Fibroblast of skin of back (primary cell): Measurements from ENCODE around the gene ADCY6. TPM values are rescaled to one million over a fixed set of nuclear protein-coding genes. Genes with fewer than 3 reads are reported as not detected.

ENCODE experiments used
- DNase-seq: peaks from one replicate; pipeline ENCODE4 v3.0.0-alpha.2; 2013
- polyA plus RNA-seq, 2 experiments: library from polyadenylated mRNA; unstranded; fragments of 120-200 nt; gene quantifications; one replicate each; pipeline ENCODE4 v1.2.1, GENCODE V29; 2013; ENCODE audit not compliant: insufficient read length in 2 of 2

Gene ADCY6
- polyA plus RNA-seq (2013, experiment 1 of 2; ENCODE audit: insufficient read length), result 47.4 TPM
- polyA plus RNA-seq (2013, experiment 2 of 2; ENCODE audit: insufficient read length), result 52.0 TPM

DNA sequence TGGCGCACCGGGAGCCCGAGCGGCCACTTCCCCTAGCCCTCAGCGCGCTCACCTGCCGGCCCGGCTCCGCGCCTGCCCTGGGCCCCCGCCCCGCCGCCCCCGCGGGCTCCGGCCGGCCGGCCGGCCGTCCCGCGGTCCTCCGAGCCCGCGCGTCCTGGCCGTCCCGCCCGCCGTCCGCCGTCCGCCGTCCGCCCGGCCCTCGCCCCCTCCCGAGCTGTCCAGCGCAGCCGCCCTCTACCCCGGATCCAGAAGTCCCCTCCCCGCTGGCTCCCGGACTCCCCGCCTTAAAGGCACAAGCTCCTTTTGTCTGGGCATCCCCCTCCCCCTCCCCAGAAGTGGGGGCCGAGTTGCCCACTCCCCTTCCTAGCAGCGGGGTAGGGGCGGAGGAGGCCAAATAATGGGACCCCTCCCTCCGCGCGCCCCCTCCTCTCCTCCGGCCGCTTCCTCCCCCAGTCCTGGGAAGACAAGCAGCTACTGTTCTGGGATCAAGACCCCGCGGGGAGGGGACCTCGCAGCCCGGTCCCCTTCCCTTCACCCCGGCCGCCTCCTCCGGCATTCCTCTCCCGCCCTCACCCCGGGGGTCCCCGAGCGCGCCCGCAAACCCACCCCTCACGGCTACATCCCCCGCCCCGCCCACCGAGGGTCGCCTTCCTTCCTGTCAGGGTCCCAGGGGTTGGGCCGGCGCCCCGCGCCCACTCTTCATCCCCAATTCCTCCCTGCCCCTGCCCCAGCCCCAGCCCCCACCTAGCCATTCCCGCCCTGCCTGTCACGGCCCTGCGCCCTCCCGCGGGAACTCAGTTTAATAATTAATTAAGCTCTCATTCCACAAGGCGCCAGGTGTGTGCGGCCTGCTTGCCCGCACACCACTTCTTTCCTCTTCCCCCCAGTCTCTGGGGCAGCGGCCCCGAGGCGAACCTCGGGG is at the start of gene ADCY6:
Gene ADCY6, minus strand, starts transcription at position 236 of the 922 bp plus-strand sequence. CDS start 5,655 bp downstream, outside the sequence.
- peak; percentile 75 for DNase-seq

DNA sequence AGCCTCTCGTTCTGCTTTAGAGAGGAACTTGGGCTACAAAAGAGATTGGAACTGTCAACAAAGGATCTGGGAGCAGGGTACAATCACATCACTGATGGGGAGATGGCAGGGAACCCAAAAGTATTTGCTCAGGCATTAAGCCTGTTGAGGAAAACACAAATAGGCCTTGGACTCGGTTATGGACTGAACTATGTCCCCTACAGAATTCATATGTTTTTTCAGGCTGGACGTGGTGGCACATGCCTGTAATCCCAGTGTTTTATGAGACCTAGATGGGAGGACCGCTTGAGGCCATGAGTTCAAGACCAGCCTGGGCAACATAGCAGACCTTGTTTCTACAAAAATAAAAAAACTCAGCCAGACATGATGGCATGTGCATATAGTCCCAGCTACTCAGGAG is 49.2 kb upstream of the ADCY6 start:
- no peak for DNase-seq

DNA sequence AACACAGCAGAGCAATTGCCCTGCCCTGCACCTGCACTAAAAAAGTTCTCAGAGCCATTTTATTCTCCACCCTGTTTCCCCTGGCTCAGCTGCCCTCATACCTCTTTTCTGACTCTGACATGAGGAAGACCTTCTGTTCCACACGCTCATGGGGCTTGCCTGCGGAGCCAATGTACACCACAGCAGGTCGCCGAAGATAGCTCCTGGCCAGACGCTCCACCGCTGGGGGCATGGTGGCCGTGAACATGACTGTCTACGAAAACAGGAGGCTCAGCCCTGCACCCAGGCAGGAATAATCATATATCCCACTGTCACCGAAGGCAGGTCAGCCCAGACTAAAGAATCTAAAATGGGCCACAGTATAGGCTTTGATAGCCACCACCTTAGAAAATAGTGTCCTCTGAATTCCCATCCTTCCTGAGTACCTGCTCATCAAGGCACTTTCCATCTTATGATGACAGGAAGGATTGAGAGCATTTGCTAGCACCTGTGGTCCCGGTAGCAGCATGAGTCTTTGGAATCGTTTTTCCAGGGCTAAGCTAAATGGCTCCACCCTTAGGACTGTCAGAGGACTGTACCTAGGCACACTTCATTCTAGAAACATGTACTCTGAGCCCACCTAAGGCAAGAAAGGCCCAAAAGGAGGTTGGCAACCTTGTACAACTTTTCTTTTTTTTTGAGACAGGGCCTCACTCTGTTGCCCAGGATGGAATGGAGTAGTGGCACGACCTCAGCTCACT is 43.6 kb upstream of the ADCY6 start:
- no peak for DNase-seq

DNA sequence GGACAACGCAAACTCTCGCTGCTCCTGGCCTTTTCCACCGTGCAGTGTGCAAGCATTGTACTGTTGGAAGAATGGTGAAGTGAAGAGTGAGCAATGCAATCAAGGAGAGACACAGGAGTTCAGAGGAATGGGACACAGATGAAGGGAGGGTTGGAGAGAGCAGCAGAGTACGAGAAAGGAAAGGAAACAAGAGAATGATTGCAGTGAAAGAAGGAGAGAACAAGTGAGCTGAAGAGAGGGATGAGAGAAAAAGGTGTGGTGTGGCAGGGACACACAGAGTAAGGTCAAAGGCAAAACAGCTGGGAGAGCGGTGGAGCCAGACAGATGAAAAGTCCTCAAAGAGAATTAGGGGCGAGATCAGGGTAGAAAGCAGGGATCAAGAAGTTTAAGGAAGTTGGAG is 42.4 kb upstream of the ADCY6 start:
- DNase-seq, result no peak

DNA sequence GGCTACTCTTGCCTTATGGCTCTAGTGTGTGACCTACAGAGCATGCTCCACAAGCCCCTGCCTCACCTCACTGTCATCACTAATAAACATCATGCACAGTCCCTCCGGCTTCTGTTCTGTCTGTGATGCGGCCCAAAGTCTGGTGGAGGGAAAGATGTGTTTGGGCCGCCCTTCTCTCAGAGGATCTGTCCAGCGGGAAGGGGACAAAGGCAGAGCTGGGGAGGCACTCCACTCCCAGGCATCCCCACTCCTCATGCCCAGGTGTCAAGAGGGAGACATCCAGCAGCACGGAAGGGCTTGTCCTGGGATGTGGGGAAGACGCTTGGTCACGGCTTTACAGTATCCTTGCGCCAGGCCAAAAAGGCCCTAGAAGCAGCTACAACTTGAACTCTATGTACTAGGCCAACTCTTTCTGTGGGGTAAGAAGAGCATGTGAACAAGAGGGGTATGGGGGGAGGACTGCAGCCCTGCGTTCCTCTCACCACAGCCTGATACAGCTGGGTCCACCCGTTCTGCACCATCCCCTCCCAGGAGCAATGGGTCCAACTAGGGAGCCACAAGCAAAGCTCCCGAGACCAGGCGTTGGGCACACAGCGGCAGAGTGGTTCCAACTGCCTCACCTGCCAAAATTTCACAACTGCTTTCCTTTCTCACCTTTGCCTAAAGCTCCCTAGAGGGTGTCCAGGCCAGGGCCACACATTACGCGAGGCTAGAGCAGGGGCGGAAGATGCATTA is 40.1 kb upstream of the ADCY6 start:
- DNase-seq, result no peak

DNA sequence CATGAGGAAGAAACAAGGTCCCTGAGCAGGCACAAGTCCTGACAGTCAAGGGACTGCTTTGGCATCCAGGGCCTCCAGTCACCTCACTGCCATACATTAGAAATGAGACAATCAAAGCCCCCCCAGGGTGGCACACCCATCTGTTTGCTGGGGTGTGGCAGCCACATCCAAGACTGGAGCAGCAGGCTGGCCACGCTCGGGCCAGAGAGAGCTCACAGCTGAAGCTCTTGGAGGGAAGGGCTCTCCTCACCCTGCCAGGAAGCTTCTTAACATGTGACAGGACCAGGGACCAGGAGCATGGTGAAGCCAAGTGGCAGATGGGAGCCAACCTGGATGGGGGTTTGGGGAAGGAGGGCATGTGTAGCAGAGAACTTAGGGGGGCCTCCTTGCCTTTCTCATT is 39.4 kb upstream of the ADCY6 start:
- DNase-seq, result no peak

DNA sequence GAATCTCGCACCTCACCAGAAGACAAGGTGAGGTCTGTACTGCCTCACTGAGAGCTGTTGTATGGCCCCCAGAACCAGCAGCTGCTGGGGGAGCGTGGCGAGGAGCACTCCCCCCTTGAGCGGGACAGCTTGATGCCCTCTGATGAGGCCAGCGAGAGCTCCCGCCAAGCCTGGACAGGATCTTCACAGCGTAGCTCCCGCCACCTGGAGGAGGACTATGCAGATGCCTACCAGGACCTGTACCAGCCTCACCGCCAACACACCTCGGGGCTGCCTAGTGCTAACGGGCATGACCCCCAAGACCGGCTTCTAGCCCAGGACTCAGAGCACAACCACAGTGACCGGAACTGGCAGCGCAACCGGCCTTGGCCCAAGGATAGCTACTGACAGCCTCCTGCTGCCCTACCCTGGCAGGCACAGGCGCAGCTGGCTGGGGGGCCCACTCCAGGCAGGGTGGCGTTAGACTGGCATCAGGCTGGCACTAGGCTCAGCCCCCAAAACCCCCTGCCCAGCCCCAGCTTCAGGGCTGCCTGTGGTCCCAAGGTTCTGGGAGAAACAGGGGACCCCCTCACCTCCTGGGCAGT is 38.7 kb upstream of the ADCY6 start:
- no peak for DNase-seq

DNA sequence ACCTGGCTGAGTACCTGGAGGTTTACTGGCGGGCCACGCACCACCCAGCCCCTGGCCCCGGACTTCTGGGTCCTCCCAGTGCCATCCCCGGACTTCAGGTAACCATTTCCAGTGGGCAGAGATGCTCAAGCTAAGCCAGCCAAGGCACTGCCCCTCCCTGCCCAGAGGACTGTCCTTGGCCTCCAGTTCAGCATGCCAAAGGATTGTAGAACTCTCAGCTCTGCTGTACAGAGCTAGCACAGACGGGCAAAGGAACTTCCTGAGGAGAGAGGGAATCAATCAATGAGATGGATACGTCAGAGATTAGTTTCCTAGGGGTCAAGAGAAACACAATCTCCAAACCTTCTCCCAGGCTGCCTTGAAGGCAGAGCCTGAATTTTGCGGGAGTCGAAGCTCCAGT is 38.1 kb upstream of the ADCY6 start:
- no peak for DNase-seq

DNA sequence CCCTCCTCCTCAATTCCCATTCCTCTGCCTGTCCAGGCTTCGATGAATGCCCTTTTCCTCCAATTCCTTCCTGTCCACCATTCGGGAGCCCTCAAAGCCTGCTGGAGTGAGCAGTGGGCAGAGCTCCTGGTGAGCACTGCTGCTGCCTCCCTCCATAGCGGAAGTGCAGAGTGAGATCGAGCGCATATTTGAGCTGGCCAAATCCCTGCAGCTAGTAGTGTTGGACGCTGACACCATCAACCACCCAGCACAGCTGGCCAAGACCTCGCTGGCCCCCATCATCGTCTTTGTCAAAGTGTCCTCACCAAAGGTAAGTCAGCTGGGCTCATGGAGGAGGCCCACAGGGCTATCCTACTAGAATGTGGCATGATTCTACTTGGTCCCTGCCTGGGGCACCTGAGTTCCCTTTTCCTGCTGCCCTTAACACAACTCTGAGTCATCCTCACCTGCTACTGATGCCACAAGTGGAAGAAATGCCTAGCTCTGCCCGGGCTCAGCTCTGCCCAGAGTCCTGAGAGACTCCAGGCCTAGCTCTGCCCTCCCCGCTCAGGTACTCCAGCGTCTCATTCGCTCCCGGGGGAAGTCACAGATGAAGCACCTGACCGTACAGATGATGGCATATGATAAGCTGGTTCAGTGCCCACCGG is 37.4 kb upstream of the ADCY6 start:
- no peak for DNase-seq

DNA sequence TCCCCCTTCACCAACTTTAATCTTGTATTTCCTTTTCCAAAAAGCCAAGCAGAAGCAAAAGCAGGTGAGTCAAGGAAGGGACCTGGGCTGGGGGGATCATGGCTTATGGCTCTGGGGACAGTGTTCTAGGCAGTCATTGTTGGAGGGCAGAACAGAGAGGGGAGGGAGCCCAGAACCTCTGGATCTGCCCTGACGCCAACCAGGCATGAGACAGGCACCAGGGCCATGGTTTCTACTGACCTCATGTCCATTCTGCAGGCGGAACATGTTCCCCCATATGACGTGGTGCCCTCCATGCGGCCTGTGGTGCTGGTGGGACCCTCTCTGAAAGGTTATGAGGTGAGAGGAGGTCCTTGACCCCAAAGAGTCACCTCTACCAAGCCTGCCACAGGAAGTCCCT is 36.0 kb upstream of the ADCY6 start:
- DNase-seq, result no peak

DNA sequence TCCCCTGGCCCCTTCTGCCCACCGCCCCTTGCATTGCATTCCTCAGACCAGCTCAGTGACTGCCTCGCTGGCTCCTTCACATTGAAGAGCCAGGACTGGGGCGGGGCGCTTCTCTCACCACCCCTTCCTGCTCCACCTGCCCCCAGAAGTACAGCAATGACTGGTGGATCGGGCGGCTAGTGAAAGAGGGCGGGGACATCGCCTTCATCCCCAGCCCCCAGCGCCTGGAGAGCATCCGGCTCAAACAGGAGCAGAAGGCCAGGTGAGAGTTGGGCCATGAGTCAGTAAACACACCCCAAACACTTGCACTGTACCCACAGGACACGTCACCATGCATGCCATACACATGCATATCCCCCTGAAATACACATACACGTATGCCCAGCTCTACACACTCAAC is 35.2 kb upstream of the ADCY6 start:
- no peak for DNase-seq

DNA sequence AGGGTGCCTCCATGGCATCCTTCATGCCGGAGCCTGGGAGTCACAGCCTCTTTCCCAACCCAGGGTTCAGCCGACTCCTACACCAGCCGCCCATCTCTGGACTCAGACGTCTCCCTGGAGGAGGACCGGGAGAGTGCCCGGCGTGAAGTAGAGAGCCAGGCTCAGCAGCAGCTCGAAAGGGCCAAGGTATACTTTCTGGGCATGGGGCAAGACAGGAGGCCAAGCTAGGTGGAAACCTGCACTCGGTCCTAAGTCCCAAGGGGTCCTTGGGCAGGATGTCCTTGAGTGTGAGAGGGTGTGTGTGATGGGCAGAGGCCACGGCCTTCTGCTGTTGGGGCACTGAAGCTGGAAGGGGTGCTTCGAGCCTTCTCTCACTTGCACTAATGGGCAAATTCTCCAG is 34.4 kb upstream of the ADCY6 start:
- no peak for DNase-seq

DNA sequence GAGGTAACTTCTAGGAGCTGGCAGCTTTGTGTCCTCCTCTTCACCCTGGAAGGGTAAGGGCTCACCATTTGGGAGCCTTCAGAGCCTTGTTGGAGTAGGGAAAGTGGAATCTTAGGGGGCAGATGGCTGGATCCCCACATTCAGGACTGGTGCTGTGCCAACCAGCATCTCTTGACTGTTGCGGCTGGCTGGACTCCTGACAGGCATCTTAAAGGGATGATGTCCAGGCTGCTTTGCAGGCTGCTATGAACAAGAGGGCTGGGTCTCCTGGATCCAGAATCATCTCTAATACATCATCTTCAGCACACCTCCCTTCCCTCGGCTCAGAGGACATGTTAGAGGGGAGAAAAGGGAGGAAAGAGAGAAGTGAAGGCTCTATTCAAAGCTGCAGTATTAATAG is 33.8 kb upstream of the ADCY6 start:
- DNase-seq, result no peak

DNA sequence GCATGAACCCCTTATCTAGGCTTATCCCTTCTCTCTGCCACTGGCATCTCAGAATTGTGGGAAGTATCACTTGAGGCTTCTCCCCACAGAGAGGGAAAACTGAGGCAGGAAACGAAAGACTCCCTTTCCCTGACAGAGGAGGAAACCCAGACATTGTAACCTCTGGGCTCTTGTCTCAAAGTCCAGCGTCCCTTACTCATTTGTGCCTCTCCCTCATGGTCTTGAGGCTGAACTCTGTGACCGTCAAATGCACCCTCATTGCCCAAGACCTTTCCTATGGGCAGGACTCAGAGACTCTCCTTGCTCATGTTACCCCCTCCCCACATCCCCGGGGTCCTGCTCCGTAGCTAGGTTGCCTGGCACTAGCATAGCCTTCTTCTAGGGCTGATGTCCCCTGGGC is 33.2 kb upstream of the ADCY6 start:
- DNase-seq, result no peak

DNA sequence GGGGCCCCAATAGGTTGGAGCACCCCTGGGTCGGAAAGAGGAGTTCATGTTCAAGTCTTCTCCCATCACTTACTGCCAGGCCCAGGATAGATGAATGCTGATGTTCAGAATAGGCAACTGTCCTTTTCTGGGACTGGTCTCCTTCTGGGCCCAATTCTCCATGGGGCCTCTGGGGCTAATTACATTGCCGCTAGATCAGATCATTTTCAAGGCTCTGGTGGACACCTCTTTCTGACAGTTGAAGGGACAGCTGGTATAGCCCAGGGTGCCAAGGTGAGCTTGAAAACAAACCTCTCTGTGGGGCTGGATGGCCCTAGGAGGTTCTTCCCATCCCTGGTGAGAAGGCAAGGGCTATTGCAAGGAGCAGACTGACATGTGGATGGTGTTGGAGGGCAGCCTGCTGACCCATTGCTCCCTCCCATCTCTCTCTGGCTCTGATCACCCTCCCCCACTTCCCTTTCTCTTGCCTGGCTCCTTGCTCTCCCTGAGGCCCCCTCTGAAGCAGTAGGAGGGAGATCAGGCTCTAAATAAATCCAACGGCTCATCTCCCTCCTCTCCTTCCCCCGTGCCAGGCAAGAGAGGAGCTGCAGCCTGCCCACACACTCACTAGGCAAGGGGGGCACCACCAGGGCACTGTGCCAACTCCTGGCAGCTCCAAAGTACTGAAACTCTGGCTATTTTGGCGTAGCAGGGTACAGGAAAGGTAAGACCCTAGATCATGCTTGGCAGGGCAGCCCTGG is 31.3 kb upstream of the ADCY6 start:
- DNase-seq, result no peak

DNA sequence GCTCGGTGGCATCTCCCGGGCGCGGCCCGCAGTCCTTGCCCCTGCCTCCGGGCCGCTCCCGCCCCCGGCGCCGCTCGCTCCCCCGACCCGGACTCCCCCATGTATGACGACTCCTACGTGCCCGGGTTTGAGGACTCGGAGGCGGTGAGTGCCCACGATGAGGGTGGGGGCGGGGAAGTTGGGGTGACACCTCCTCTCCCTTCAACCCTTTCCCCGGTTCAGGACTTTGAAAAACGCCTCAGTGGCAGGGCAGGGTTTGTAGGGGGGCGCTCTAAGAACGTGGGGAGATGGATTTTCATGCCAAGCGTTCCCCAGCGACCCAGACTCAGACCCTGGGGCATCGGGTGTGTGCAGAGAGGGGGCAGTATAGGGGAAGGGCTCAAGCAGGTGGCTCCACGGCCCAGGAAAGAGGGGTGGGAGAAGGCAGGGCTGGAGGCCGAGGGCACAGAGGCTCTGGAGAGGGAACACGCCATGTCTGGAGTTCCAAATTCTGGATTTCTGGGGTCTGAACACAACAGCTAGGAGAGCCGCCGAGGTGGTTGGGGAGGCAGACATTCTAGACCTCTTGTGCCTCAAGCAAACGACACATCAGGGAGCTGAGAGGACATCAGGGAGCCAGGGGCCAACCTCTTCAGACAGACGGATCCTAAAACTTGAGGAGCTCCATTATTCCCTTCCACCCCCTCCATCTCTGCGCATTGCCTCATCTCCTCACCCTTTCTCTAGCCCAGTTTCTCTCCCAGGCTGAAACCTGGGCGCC is 30.1 kb upstream of the ADCY6 start:
- peak; percentile 45 for DNase-seq

DNA sequence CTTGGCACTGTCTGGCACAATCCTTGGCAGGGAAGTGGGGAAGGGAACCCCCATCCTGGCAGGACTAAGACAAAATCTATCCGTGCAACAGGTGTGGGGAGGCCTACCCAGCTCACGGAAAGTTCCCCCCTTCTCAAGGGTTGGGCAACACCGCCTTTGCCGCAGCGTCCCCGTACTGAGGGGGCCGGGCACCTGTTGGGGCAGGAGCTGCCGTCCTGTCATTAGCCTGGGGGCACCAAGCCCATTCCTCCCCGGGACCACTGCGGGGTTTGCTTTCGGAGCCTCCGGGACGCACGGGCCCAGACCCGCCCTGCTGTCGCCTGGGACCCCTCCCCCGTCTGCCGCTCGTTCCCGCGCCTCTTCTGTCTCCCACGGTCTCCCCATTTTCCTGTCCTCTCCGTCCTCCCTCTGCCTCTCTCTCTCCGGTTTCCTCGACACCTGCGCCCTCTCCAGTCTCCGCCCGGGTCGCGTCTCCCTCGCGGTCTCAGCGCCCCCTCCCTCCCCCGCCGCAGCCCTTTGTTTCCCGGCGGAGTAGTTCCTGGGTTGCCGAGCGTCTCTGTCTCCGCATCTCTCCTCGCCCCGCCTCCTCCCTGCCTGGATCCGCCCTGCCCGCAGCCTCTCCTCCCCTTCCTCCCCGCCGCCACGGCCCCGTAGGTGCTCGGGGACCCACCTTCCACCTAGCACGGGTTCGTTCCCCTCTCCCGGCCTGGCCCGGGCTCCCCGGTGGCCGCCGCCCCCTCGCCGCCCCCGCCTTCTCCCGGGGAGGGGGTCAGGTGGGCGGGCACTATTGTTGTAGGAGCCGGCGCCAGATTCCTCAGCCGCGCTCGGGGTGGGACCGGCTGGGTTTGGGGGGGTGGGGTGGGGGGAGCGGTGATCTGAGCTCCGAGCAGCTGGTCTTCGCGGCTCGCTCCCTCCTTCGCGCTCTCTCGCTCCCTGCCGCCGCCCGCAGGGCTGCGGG is 29.3 kb upstream of the ADCY6 start, which contains the start of gene CACNB3:
Gene CACNB3, plus strand, starts transcription at position 624 of the 958 bp plus-strand sequence. CDS start 434 bp downstream, outside the sequence.
- DNase-seq, result peak; percentile 65

DNA sequence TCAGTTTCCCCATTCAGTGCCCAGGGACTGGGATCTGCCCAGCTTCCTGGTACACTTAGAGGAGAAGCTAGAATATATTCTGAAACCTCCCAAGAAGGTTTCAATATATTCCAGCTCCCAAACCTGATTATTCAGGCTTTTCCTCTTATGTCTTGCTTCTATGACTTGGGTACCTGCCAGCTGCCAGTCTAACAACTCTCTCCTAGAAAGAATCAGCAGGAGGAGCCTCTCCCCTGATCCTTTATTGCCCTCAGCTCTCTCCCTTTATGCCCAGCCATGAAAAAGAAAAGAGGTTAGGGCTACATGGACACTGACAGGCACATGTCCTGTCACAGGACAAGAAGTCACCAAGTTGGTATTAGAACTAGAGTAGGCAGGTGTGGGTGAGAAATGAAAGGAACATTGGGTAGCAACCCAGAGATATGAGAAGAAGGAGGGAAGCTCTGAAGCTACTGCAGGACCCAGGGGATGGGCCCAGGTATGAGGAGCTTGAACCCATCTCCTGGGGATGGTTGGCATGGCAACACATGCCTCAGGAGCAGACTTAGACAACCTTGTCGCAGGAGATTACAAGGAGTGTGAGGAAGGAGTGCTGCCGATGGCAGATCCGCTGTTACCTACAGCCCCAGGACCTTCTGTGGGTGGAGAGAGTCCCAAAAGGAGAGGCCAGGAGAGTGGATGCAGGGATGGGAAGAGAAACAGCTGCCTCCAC is 27.4 kb upstream of the ADCY6 start:
- no peak for DNase-seq
